ENCODE measurements around the gene PLEKHO2. TPM values are rescaled to one million over a fixed set of nuclear protein-coding genes. Genes with fewer than 3 reads are reported as not detected.
A peak's percentile ranks its signal among the peaks of the same experiment; 100 is the strongest.

The PLEKHO2 gene
- total RNA-seq, 2 experiments from 2014 or later: 12.5 to 12.7 TPM

DNA sequence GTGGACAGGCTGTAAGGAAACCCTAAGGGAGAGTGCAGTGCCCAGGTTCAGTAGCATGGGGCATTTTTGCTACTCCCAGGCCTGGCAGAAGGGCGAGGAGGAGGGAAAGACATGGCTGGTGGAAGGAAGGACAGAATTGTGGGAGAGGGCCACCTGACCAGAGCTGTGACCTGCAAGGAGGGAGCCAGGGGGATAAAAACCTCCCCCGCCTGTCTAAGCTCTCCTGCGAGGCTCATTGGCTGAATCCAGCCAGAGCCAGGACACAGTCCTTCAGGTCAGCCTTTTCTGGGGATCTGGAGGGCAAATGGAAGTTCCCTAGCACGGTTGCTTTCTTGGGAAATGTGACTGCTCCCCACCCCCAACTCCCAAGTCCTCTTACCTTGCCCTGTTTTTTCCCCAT lies 56.7 kb downstream of the PLEKHO2 start:
- H3K9me3 Mint-ChIP-seq: peaks cover 8% of the 10 kb centered on the region
- no peak overlapping the region for H3K4me3 Mint-ChIP-seq
- peaks cover 54% of the 10 kb centered on the region for H3K4me1 Mint-ChIP-seq (ENCODE audit: low read depth)
- DNase-seq: no peak
- intact Hi-C loops (cut with micrococcal nuclease): loop anchor here (10.0 kb wide), 1 partner anchor 896 kb away; the partner anchor contains the start of gene DENND4A
- H3K36me3 Mint-ChIP-seq (ENCODE audit: low read depth): peaks cover 9% of the 10 kb centered on the region
- H3K27me3 Mint-ChIP-seq (ENCODE audit: low read depth): no peaks in the 10 kb centered on the region
- peak overlapping the region; percentile 12 for H3K27ac Mint-ChIP-seq
- CTCF ChIA-PET: no interaction called here

DNA sequence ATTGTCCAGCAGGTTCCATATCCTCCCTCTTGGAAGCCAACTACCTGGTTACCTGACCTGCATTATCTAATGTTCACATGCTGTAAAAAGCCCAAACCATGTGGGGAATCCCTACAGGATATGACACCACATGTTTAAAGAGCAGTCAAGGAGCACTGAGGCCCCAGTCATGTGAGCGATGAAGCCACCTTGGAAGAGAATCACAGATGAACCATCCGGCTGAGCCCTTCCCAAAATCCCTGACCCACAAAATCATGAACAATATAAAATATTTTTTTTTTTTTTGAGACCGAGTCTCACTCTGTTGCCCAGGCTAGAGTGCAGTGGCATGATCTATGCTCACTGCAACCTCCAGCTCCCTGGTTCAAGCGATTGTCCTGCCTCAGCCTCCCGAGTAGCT lies 59.4 kb downstream of the PLEKHO2 start:
- DNase-seq: no peak
- Mint-ChIP-seq H3K27ac (no peak overlapping the region), H3K27me3 (ENCODE audit: low read depth) (no peaks in the 10 kb centered on the region), H3K9me3 (peaks cover 8% of the 10 kb centered on the region), H3K4me3 (no peak overlapping the region), H3K4me1 (ENCODE audit: low read depth) (peaks cover 47% of the 10 kb centered on the region), H3K36me3 (ENCODE audit: low read depth) (peaks cover 4% of the 10 kb centered on the region)
- CTCF ChIA-PET: interaction anchor here (0.6 to 1.3 kb wide), 2 partner anchors 70 to 169 kb away, joined by 3 to 4 read pairs; no protein-coding TSS in a partner anchor
- intact Hi-C loops (cut with micrococcal nuclease): no loop called here

DNA sequence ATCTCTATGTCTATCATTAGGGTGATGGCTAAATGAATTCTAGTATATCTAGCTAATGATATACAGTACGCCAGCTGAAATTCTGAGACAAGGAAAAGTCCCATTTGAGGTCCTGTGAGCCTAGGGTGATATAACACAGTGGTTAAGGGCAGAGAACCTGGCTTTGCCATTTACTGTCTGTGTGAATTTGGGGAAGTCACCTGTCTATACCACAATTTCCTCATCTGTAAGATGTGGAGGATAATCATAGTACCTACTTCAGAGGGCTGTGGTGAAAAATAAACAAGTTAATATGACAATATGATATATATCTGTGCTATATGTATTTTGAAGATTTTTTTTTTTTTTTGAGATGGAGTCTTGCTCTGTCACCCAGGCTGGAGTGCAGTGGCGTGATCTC lies 60.2 kb downstream of the PLEKHO2 start:
- intact Hi-C loops (cut with micrococcal nuclease): no loop called here
- CTCF ChIA-PET: interaction anchor here (1.3 kb wide), 1 partner anchor 170 kb away, joined by 4 read pairs; no protein-coding TSS in a partner anchor
- Mint-ChIP-seq H3K4me3 (no peak overlapping the region), H3K27me3 (ENCODE audit: low read depth) (no peaks in the 10 kb centered on the region), H3K36me3 (ENCODE audit: low read depth) (peaks cover 4% of the 10 kb centered on the region), H3K4me1 (ENCODE audit: low read depth) (peaks cover 41% of the 10 kb centered on the region), H3K9me3 (peaks cover 8% of the 10 kb centered on the region), H3K27ac (no peak overlapping the region)
- DNase-seq: no peak

DNA sequence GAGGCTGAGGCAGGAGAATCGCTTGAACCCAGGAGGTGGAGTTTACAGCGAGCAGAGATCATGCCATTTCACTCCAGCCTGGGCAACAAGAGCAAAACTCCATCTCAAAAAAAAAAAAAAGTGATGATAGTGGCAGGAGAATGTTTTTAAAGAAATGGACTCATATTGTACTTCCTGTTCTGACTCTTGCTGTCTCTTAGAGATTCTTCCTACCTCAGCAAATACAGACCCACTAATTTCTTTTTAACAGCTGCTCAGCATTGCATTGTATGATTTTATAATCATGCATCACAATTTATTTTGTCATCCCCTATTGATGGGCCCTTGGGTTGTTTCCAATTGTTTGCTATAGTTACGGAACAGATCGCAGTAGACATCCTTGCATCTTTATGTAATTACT lies 61.1 kb downstream of the PLEKHO2 start:
- peaks cover 39% of the 10 kb centered on the region for H3K4me1 Mint-ChIP-seq (ENCODE audit: low read depth)
- H3K27ac Mint-ChIP-seq: peak overlapping the region; percentile 10
- CTCF ChIA-PET: interaction anchor here (0.6 to 4.2 kb wide), 6 partner anchors 9 to 185 kb away, joined by 3 to 22 read pairs (median 5); no protein-coding TSS in a partner anchor
- intact Hi-C loops (cut with micrococcal nuclease): no loop called here
- peaks cover 4% of the 10 kb centered on the region for H3K36me3 Mint-ChIP-seq (ENCODE audit: low read depth)
- DNase-seq: no peak
- H3K4me3 Mint-ChIP-seq: no peak overlapping the region
- H3K9me3 Mint-ChIP-seq: peaks cover 8% of the 10 kb centered on the region
- no peaks in the 10 kb centered on the region for H3K27me3 Mint-ChIP-seq (ENCODE audit: low read depth)

DNA sequence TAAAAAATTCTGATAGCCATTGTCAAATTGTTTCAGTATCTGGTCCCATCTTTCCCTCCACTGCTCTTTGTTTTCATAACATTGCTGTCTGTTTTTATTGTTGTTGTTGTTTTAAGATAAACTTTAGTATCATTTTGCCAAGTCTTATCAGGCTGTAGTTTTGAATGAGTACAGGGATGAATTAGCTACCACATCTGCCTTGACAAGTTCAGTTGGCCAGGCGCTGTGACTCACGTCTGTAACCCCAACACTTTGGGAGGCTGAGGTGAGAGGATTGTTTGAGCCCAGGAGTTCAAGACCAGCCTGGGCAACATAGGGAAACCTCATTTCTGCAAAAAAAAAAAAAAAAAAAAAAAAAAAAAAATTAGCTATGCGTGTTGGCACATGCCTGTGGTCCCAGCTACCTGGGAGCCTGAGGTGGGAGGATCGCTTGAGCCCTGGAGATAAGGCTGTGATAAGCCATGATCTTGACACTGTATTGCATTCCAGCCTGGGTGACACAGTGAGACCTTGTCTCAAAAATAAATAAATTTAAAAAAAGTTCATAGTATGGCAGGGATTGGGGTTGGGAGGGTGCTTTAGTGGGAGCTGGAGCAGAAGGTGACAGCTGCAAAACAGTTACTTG lies 61.7 kb downstream of the PLEKHO2 start:
- peaks cover 4% of the 10 kb centered on the region for H3K36me3 Mint-ChIP-seq (ENCODE audit: low read depth)
- H3K27me3 Mint-ChIP-seq (ENCODE audit: low read depth): no peaks in the 10 kb centered on the region
- peaks cover 35% of the 10 kb centered on the region for H3K4me1 Mint-ChIP-seq (ENCODE audit: low read depth)
- intact Hi-C loops (cut with micrococcal nuclease): no loop called here
- H3K4me3 Mint-ChIP-seq: no peak overlapping the region
- H3K27ac Mint-ChIP-seq: peak overlapping the region; percentile 10
- DNase-seq: peak; percentile 38
- H3K9me3 Mint-ChIP-seq: peaks cover 8% of the 10 kb centered on the region
- CTCF ChIA-PET: interaction anchor here (0.6 to 4.2 kb wide), 6 partner anchors 9 to 186 kb away, joined by 3 to 22 read pairs (median 5); no protein-coding TSS in a partner anchor

DNA sequence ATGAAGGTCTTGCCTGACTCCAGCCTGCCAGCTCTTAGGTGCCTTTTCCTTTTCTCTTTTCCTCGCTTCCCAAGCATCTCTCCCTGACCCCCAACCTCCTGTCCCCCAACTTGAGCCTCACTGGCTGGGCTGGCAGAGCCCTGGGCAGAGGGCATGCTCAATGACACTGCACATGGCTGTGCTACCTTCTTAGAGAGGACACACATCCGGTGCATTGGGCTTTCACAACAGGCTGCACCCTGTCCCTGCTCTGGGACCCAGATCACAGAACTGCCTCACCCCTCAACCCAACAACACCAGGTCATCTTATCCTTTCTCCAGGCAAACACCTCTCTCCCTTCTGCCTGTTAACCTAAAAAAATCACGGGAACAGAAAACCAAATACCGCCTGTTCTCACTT lies 62.5 kb downstream of the PLEKHO2 start:
- no peak overlapping the region for H3K4me3 Mint-ChIP-seq
- H3K9me3 Mint-ChIP-seq: peaks cover 8% of the 10 kb centered on the region
- no peak for DNase-seq
- intact Hi-C loops (cut with micrococcal nuclease): no loop called here
- no peaks in the 10 kb centered on the region for H3K27me3 Mint-ChIP-seq (ENCODE audit: low read depth)
- CTCF ChIA-PET: interaction anchor here (0.6 to 4.2 kb wide), 6 partner anchors 10 to 177 kb away, joined by 3 to 22 read pairs (median 5); no protein-coding TSS in a partner anchor
- peaks cover 4% of the 10 kb centered on the region for H3K36me3 Mint-ChIP-seq (ENCODE audit: low read depth)
- H3K4me1 Mint-ChIP-seq (ENCODE audit: low read depth): peaks cover 35% of the 10 kb centered on the region
- H3K27ac Mint-ChIP-seq: no peak overlapping the region

DNA sequence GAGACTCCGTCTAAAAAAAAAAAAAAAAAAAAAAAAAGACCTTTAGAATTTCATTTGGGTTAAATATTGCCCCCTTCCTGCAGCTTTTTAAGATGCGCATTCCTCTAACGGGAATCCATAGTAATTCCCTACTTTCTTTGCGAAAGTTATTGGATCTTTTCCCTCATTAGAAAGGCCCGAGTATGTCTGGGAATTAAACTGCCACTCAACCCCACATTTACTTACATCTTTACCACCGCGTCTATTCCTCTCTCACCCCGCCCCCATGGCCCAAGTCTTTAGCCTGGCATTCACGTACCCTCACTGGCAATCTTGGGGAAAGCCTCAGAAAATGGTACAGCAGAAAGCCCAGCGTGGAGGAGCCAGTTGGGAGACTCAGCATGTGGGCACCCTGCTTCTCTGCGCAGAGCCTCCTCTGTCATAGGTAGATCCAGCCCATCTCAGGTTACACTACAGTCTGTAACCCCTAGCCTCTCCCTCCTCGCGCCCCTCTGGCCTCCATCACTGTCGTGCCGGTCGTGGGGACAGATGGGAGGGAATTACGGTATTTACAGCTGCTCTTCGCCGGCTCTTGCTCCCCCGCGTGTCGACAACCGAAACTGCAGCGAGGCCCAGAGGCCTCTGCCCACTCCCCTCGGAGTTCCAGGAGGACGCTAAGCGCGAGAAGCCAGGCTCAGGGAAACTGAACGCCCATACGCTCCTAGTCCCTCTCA lies 63.6 kb downstream of the PLEKHO2 start:
- no peaks in the 10 kb centered on the region for H3K27me3 Mint-ChIP-seq (ENCODE audit: low read depth)
- peaks cover 6% of the 10 kb centered on the region for H3K9me3 Mint-ChIP-seq
- H3K27ac Mint-ChIP-seq: peak overlapping the region; percentile 51
- peaks cover 4% of the 10 kb centered on the region for H3K36me3 Mint-ChIP-seq (ENCODE audit: low read depth)
- DNase-seq: peak; percentile 89
- peak overlapping the region; percentile 64 for H3K4me3 Mint-ChIP-seq
- CTCF ChIA-PET: interaction anchor here (0.6 to 4.2 kb wide), 8 partner anchors 11 to 756 kb away, joined by 3 to 22 read pairs (median 7); partner anchors contain the start of gene PLEKHO2
- intact Hi-C loops (cut with micrococcal nuclease): loop anchor here (1.0 to 5.0 kb wide), 4 partner anchors 10 to 174 kb away; partner anchors contain the start of gene PIF1
- peaks cover 35% of the 10 kb centered on the region for H3K4me1 Mint-ChIP-seq (ENCODE audit: low read depth)

DNA sequence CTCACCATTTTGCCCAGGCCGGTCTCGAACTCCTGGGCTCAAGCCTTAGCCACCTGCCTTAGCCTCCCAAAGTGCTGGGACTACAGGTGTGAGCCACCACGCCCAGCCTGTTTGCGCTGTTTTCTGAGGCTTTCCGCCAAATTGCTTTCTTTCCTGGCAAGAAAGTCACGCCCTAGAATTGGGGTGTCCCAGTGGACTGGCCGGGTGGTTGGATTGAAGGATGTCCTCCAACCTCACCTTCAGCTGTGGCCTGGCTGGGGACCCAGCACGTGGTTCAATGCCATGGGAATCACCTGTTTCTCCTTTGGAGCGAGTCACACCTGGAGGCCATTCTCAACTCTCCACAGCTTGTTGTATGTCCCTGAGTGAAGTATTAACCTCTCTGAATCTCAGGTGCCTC lies 64.2 kb downstream of the PLEKHO2 start:
- H3K27ac Mint-ChIP-seq: no peak overlapping the region
- DNase-seq: no peak
- intact Hi-C loops (cut with micrococcal nuclease): loop anchor here (1.0 to 5.0 kb wide), 4 partner anchors 11 to 175 kb away; partner anchors contain the start of gene PIF1
- CTCF ChIA-PET: interaction anchor here (0.6 to 4.2 kb wide), 9 partner anchors 10 to 175 kb away, joined by 3 to 22 read pairs (median 5); partner anchors contain the start of gene PLEKHO2
- peaks cover 2% of the 10 kb centered on the region for H3K36me3 Mint-ChIP-seq (ENCODE audit: low read depth)
- no peak overlapping the region for H3K4me3 Mint-ChIP-seq
- H3K4me1 Mint-ChIP-seq (ENCODE audit: low read depth): peaks cover 35% of the 10 kb centered on the region
- peaks cover 2% of the 10 kb centered on the region for H3K9me3 Mint-ChIP-seq
- peaks cover 3% of the 10 kb centered on the region for H3K27me3 Mint-ChIP-seq (ENCODE audit: low read depth)

DNA sequence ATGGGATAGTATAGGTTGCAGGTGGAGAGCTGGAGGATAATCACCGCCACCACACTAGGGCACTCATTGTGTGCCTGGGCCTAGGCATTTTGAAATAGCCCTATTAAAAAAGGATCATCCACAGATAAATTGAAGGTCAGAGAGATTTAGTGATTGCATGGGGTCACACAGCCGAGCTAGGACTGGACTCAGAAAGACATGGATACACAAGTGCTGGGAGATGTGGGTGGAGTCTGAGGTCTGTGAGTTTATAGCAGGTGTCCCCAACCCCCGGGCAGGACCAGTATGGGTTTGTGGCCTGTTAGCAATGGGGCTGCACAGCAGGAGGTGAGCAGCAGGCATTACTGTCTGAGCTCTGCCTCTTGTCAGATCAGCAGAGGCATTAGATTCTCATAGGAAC lies 64.7 kb downstream of the PLEKHO2 start:
- no peak overlapping the region for H3K4me3 Mint-ChIP-seq
- H3K9me3 Mint-ChIP-seq: no peaks in the 10 kb centered on the region
- CTCF ChIA-PET: interaction anchor here (0.6 to 4.2 kb wide), 10 partner anchors 10 to 176 kb away, joined by 3 to 22 read pairs (median 5); partner anchors contain the start of gene PLEKHO2
- peaks cover 7% of the 10 kb centered on the region for H3K27me3 Mint-ChIP-seq (ENCODE audit: low read depth)
- H3K4me1 Mint-ChIP-seq (ENCODE audit: low read depth): peaks cover 37% of the 10 kb centered on the region
- no peak for DNase-seq
- H3K27ac Mint-ChIP-seq: no peak overlapping the region
- no peaks in the 10 kb centered on the region for H3K36me3 Mint-ChIP-seq (ENCODE audit: low read depth)
- intact Hi-C loops (cut with micrococcal nuclease): loop anchor here (5.0 kb wide), 1 partner anchor 86 kb away; no protein-coding TSS in a partner anchor

DNA sequence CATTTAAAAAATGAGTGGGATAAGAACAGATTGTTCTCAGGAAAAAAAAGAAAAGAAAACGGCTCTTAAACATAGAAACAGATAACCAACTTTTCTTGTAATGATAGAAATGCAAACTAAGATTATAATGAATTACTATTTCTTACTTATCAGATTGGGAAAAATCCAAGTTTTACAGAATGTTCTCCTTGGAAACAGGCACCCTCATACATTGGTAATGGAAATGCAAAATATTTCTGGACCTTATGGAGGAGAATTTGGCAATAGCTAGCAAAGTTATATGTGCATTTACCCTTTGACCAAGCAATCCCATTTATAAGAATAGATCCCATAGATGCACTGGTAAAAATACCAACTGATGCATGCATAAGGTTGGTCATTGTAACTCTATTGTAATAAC lies 66.3 kb downstream of the PLEKHO2 start:
- H3K4me3 Mint-ChIP-seq: no peak overlapping the region
- intact Hi-C loops (cut with micrococcal nuclease): loop anchor here (5.0 kb wide), 1 partner anchor 84 kb away; no protein-coding TSS in a partner anchor
- H3K27me3 Mint-ChIP-seq (ENCODE audit: low read depth): peaks cover 7% of the 10 kb centered on the region
- peaks cover 24% of the 10 kb centered on the region for H3K4me1 Mint-ChIP-seq (ENCODE audit: low read depth)
- CTCF ChIA-PET: interaction anchor here (0.6 to 4.0 kb wide), 3 partner anchors 52 to 98 kb away, joined by 3 to 14 read pairs (median 5); no protein-coding TSS in a partner anchor
- no peaks in the 10 kb centered on the region for H3K36me3 Mint-ChIP-seq (ENCODE audit: low read depth)
- no peaks in the 10 kb centered on the region for H3K9me3 Mint-ChIP-seq
- H3K27ac Mint-ChIP-seq: no peak overlapping the region
- DNase-seq: no peak

DNA sequence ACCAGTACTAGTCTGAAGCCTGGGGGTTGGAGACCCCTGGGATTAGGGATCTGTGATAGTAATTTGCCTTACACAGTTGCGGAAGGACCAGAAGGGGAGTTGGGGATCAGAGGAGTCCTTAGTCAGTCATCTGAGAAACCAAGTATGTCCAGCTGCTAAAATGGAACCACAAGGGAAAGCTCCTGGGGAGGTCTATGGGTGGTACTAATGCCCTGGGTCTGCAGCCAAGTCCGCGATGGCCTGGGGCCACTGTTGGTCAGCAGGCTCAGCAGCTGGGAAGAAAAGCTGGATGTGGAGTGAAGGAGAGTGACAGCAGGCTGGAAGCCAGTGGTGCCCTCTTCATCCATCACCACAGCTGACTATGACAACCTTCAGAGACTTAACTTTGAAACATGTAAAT lies 67.8 kb downstream of the PLEKHO2 start:
- CTCF ChIA-PET: interaction anchor here (1.5 kb wide), 1 partner anchor 74 kb away, joined by 6 read pairs; no protein-coding TSS in a partner anchor
- Mint-ChIP-seq H3K36me3 (ENCODE audit: low read depth) (no peaks in the 10 kb centered on the region), H3K9me3 (no peaks in the 10 kb centered on the region)

More for the DNA sequence above, 67.8 kb downstream of the PLEKHO2 start:
- intact Hi-C loops (cut with micrococcal nuclease): loop anchor here (5.0 kb wide), 1 partner anchor 83 kb away; no protein-coding TSS in a partner anchor
- no peak overlapping the region for H3K27ac Mint-ChIP-seq
- DNase-seq: no peak
- H3K4me1 Mint-ChIP-seq (ENCODE audit: low read depth): peaks cover 11% of the 10 kb centered on the region
- H3K27me3 Mint-ChIP-seq (ENCODE audit: low read depth): peaks cover 7% of the 10 kb centered on the region
- no peak overlapping the region for H3K4me3 Mint-ChIP-seq

Measured in activated naive CD4-positive, alpha-beta T cell treated with anti-CD3 and anti-CD28 coated beads for 36 hours (primary cell).